ENCODE measurements around the gene FBXW12.
"Not testable (repeated sequence)": the region's sequence is repeated elsewhere in the genome, so short reads cannot be mapped to it uniquely, and the experiment has no call there.

The FBXW12 gene, protein sequence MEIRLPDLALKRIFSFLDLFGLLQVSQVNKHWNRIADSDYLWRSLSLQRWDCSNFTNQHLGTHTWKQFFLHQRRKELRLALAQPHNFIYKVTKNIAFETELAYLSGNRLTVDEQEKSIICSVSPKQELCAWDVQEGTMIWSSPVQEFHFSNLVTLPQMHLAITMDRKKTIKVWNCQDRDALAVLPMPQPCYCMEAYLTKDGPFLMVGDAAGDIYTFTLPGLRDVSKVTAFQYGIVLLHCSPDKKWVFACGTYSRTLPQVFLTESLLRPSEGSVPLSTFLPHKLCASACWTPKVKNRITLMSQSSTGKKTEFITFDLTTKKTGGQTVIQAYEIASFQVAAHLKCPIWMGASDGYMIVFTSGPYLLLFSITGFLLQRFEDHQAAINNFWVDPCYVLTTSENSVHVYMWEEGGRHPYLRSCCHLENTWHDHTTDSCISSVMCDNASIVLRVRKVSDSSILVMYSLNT

DNA sequence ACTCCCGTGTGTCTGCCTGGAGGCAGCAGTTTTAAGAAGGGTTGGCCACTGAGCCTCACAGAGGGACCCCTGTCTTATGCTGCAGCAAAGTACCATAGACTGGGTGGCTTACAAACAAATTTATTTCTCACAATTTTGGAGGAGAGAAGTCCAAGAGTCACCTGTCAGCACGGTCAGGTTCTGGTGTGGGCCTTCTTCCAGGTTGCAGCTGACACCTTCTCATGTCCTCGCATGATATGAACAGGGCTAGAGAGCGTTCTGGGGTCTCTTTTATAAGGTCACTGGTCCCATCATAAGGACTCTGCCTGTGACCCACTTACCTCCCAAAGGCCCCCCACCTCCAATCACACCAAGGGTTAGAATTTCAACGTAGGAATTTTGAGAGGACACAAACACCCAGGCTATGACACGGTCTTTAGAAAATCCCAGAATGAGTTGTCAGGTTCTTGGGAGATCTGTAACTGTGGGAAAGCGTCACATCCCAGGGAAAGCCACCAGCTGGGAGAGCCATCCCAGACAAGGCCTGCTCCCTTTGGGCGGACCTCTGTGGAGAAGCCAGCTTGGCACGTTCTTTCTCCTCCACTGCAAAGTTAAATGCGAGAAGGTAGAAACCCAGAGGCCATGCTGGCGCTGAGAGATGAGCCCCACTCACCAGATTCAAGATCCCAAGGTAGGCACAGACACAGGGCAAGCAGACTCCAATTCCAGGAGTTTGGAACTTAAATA, at the start of gene FBXW12:
Gene FBXW12, plus strand, starts transcription at position 569 of the 726 bp plus-strand sequence. CDS start 549 bp downstream, outside the sequence.
- Histone ChIP-seq H3K36me3 (ENCODE audit: low read length) (no peaks in the 10 kb centered on the region), H3K27ac (ENCODE audit: low read depth, low read length) (no peak within 1 kb of the TSS), H3K9me2 (replicated peaks; ENCODE audit: insufficient read depth, low read length) (no peaks in the 10 kb centered on the region), H3K9ac (ENCODE audit: low read length) (no peak within 1 kb of the TSS), H3K4me3 (ENCODE audit: insufficient read depth, low read length, poor library complexity, severe bottlenecking) (no peak within 1 kb of the TSS), H3K4me2 (ENCODE audit: low read depth, low read length, poor library complexity, severe bottlenecking) (no peak within 1 kb of the TSS), H2AFZ (ENCODE audit: low read depth, low read length, severe bottlenecking) (no peak within 1 kb of the TSS), H3K79me2 (ENCODE audit: insufficient read depth, low read length) (no peaks in the 10 kb centered on the region), H3K9me3 (ENCODE audit: insufficient read depth, low read length) (no peaks in the 10 kb centered on the region), H4K20me1 (ENCODE audit: low read depth, low read length) (no peaks in the 10 kb centered on the region), H3F3A (ENCODE audit: insufficient read depth) (no peaks in the 10 kb centered on the region), H3K27me3 (ENCODE audit: low read length) (no peaks in the 10 kb centered on the region)
- TF ChIP-seq, protein P1, sequence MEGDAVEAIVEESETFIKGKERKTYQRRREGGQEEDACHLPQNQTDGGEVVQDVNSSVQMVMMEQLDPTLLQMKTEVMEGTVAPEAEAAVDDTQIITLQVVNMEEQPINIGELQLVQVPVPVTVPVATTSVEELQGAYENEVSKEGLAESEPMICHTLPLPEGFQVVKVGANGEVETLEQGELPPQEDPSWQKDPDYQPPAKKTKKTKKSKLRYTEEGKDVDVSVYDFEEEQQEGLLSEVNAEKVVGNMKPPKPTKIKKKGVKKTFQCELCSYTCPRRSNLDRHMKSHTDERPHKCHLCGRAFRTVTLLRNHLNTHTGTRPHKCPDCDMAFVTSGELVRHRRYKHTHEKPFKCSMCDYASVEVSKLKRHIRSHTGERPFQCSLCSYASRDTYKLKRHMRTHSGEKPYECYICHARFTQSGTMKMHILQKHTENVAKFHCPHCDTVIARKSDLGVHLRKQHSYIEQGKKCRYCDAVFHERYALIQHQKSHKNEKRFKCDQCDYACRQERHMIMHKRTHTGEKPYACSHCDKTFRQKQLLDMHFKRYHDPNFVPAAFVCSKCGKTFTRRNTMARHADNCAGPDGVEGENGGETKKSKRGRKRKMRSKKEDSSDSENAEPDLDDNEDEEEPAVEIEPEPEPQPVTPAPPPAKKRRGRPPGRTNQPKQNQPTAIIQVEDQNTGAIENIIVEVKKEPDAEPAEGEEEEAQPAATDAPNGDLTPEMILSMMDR (IDR thresholded peaks at IDR 0.05; ENCODE audit: insufficient read depth, low read length, poor library complexity, severe bottlenecking): no peak
- TF ChIP-seq EZH2phosphoT487 (conservative IDR thresholded peaks at IDR 0.05; ENCODE audit: low read length): no peak

GRCh38 chr3:48331706-48332435, 40.1 kb upstream of the FBXW12 start:
- not testable (repeated sequence) for H3K27ac ChIP-seq (ENCODE audit: low read depth, low read length); H4K20me1 ChIP-seq (ENCODE audit: low read depth, low read length); H3K36me3 ChIP-seq (ENCODE audit: low read length); H3K4me2 ChIP-seq (ENCODE audit: low read depth, low read length, poor library complexity, severe bottlenecking); H3K9ac ChIP-seq (ENCODE audit: low read length); H3K4me3 ChIP-seq (ENCODE audit: insufficient read depth, low read length, poor library complexity, severe bottlenecking); H3K9me2 ChIP-seq (replicated peaks; ENCODE audit: insufficient read depth, low read length); H3K9me3 ChIP-seq (ENCODE audit: insufficient read depth, low read length); H2AFZ ChIP-seq (ENCODE audit: low read depth, low read length, severe bottlenecking); H3F3A ChIP-seq (ENCODE audit: insufficient read depth); H3K27me3 ChIP-seq (ENCODE audit: low read length); H3K79me2 ChIP-seq (ENCODE audit: insufficient read depth, low read length)

DNA sequence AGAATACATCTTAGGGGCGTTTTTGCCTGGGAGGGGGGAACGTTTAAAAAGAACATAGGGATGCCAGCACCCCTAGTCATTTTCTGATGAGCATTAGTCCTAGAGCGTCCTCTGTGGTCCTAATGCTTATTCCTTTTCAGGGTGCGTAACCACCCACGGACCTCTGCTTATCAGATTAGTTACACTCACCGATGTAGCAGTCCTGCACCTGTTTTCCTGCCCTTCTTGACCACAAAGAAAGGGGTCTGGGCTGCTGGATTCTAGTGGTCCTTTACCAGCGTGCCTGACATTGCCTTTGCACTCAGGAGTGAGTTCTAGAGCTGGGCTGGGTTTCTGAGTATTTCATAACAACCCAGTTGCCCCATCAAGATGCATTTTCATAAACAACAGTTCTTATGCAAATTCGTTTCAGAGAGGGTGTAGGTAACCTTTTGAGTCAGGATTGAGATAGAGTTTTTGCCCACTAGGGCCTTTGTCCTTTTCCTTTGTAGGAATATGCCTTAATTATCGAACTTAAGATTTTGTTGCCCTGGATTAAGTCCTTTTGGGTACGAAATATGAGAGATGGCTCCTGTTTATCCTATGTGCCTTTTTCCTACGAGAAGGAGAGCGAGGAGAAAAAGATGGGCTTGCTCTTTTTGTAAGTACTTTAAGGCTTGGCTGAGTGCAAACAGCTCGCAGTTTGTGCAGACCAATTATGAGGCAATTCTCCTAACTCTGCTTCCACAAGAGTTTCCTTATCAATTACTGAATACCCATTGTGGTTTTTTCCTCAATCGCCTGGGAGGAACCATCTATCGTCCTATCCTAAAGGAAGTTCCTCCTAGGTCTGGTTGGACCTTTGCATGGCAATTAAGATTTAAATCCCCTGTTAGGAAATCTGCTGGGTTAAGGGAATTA, 38.4 kb upstream of the FBXW12 start, which contains the start of gene SPINK8:
Gene SPINK8, minus strand, starts transcription at position 316 of the 900 bp plus-strand sequence. CDS start 5,320 bp downstream, outside the sequence.
- H3F3A ChIP-seq (ENCODE audit: insufficient read depth); H2AFZ ChIP-seq (ENCODE audit: low read depth, low read length, severe bottlenecking); H3K4me2 ChIP-seq (ENCODE audit: low read depth, low read length, poor library complexity, severe bottlenecking); H3K9me3 ChIP-seq (ENCODE audit: insufficient read depth, low read length); H3K27ac ChIP-seq (ENCODE audit: low read depth, low read length); H3K36me3 ChIP-seq (ENCODE audit: low read length); H3K79me2 ChIP-seq (ENCODE audit: insufficient read depth, low read length); H3K27me3 ChIP-seq (ENCODE audit: low read length); H4K20me1 ChIP-seq (ENCODE audit: low read depth, low read length); H3K9ac ChIP-seq (ENCODE audit: low read length); H3K9me2 ChIP-seq (replicated peaks; ENCODE audit: insufficient read depth, low read length); H3K4me3 ChIP-seq (ENCODE audit: insufficient read depth, low read length, poor library complexity, severe bottlenecking): not testable (repeated sequence)

DNA sequence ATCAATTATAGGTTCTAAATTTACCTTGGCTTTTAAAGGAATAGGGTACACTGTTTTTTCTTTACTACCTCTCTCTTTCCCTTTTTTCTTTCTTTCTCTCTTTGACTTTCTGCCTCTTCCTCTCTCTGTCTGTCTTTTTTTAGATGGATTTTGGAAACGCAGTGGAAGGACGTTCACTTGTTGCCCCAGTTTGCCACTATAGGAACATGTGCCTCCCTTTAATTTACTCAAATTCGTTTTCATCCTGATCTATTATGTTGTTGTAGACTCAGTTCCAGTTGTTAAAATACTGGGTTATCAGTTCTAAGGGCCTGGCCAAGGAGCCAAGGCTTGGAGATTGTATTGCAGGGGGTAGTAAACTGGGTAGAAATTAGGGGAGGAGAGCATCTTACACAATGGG, 37.4 kb upstream of the FBXW12 start:
- H2AFZ ChIP-seq (ENCODE audit: low read depth, low read length, severe bottlenecking): no peak overlapping the region
- H3K27me3 ChIP-seq (ENCODE audit: low read length): no peaks in the 10 kb centered on the region
- no peak overlapping the region for H3K27ac ChIP-seq (ENCODE audit: low read depth, low read length)
- no peaks in the 10 kb centered on the region for H3F3A ChIP-seq (ENCODE audit: insufficient read depth)
- no peaks in the 10 kb centered on the region for H3K9me2 ChIP-seq (replicated peaks; ENCODE audit: insufficient read depth, low read length)
- H3K4me2 ChIP-seq (ENCODE audit: low read depth, low read length, poor library complexity, severe bottlenecking): no peak overlapping the region
- TF ChIP-seq EZH2phosphoT487 (conservative IDR thresholded peaks at IDR 0.05; ENCODE audit: low read length): no peak
- TF ChIP-seq, protein P1 (IDR thresholded peaks at IDR 0.05; ENCODE audit: insufficient read depth, low read length, poor library complexity, severe bottlenecking): no peak
- H3K9me3 ChIP-seq (ENCODE audit: insufficient read depth, low read length): no peaks in the 10 kb centered on the region
- H4K20me1 ChIP-seq (ENCODE audit: low read depth, low read length): no peaks in the 10 kb centered on the region
- H3K36me3 ChIP-seq (ENCODE audit: low read length): no peaks in the 10 kb centered on the region
- no peak overlapping the region for H3K9ac ChIP-seq (ENCODE audit: low read length)
- no peaks in the 10 kb centered on the region for H3K79me2 ChIP-seq (ENCODE audit: insufficient read depth, low read length)
- no peak overlapping the region for H3K4me3 ChIP-seq (ENCODE audit: insufficient read depth, low read length, poor library complexity, severe bottlenecking)

GRCh38 chr3:48335286-48335685, 36.7 kb upstream of the FBXW12 start:
- H3K9ac ChIP-seq (ENCODE audit: low read length); H3K4me3 ChIP-seq (ENCODE audit: insufficient read depth, low read length, poor library complexity, severe bottlenecking); H4K20me1 ChIP-seq (ENCODE audit: low read depth, low read length); H3K36me3 ChIP-seq (ENCODE audit: low read length); H3K9me3 ChIP-seq (ENCODE audit: insufficient read depth, low read length); H3F3A ChIP-seq (ENCODE audit: insufficient read depth); H2AFZ ChIP-seq (ENCODE audit: low read depth, low read length, severe bottlenecking); H3K4me2 ChIP-seq (ENCODE audit: low read depth, low read length, poor library complexity, severe bottlenecking); H3K79me2 ChIP-seq (ENCODE audit: insufficient read depth, low read length); H3K9me2 ChIP-seq (replicated peaks; ENCODE audit: insufficient read depth, low read length); H3K27ac ChIP-seq (ENCODE audit: low read depth, low read length); H3K27me3 ChIP-seq (ENCODE audit: low read length): not testable (repeated sequence)

All from SU-DHL-6 (cell line).